ENCODE measurements around the gene CNGA2.

CNGA2 gene

GRCh38 chrX:151754641-151755215 lies 20.2 kb downstream of the CNGA2 start:
- intact Hi-C loops (cut with DNase I; ENCODE audit: low total_unique reads) = loop anchor here (5.0 kb wide), 2 partner anchors 277 to 878 kb away; no protein-coding TSS in a partner anchor
- Histone ChIP-seq H3K36me3 (no peaks in the 10 kb centered on the region), H3K9me3 (no peaks in the 10 kb centered on the region), H3K4me3 (no peak overlapping the region), H3K27ac (no peak overlapping the region), H3K27me3 (no peaks in the 10 kb centered on the region), H3K4me1 (peaks cover 0 to 8% (median 2%) of the 10 kb centered on the region in 4 donors)
- no peak for DNase-seq
- TF ChIP-seq CTCF (IDR thresholded peaks at IDR 0.05) = no peak

GRCh38 chrX:151759041-151759708 lies 24.6 kb downstream of the CNGA2 start:
- intact Hi-C loops (cut with DNase I; ENCODE audit: low total_unique reads) = loop anchor here (5.0 kb wide), 1 partner anchor 282 kb away; no protein-coding TSS in a partner anchor
- H3K36me3 ChIP-seq = no peaks in the 10 kb centered on the region

GRCh38 chrX:151762802-151763201 lies 28.3 kb downstream of the CNGA2 start:
- Histone ChIP-seq H3K27ac (no peak overlapping the region), H3K36me3 (no peaks in the 10 kb centered on the region), H3K4me1 (no peaks in the 10 kb centered on the region), H3K4me3 (no peak overlapping the region), H3K9me3 (no peaks in the 10 kb centered on the region), H3K27me3 (no peaks in the 10 kb centered on the region)
- TF ChIP-seq CTCF (IDR thresholded peaks at IDR 0.05) = no peak
- intact Hi-C loops (cut with DNase I; ENCODE audit: low total_unique reads) = no loop called here
- DNase-seq = no peak

More at GRCh38 chrX:151759041-151759708, 24.6 kb downstream of the CNGA2 start:
- DNase-seq = no peak
- no peaks in the 10 kb centered on the region for H3K27me3 ChIP-seq
- no peak for TF ChIP-seq CTCF (IDR thresholded peaks at IDR 0.05)
- no peak overlapping the region for H3K27ac ChIP-seq
- H3K4me1 ChIP-seq = peaks cover 0 to 1% (median 0%) of the 10 kb centered on the region in 4 donors
- H3K9me3 ChIP-seq = no peaks in the 10 kb centered on the region
- H3K4me3 ChIP-seq = no peak overlapping the region

- no peaks in the 10 kb centered on the region for H3K27me3 ChIP-seq
- TF ChIP-seq CTCF (IDR thresholded peaks at IDR 0.05) = no peak
- H3K27ac ChIP-seq = no peak overlapping the region
- intact Hi-C loops (cut with DNase I; ENCODE audit: low total_unique reads) = no loop called here
- DNase-seq = no peak
- H3K9me3 ChIP-seq = no peaks in the 10 kb centered on the region
- H3K4me1 ChIP-seq = no peaks in the 10 kb centered on the region
- H3K36me3 ChIP-seq = no peaks in the 10 kb centered on the region
- H3K4me3 ChIP-seq = no peak overlapping the region
Observed at GRCh38 chrX:151763711-151764110, 29.2 kb downstream of the CNGA2 start.

GRCh38 chrX:151765026-151765425 lies 30.5 kb downstream of the CNGA2 start:
- no peak for DNase-seq

More at GRCh38 chrX:151765026-151765425, 30.5 kb downstream of the CNGA2 start:
- Histone ChIP-seq H3K4me1 (no peaks in the 10 kb centered on the region), H3K9me3 (no peaks in the 10 kb centered on the region), H3K27ac (no peak overlapping the region), H3K4me3 (no peak overlapping the region), H3K27me3 (no peaks in the 10 kb centered on the region), H3K36me3 (no peaks in the 10 kb centered on the region)
- no peak for TF ChIP-seq CTCF (IDR thresholded peaks at IDR 0.05)
- intact Hi-C loops (cut with DNase I; ENCODE audit: low total_unique reads) = no loop called here
